ENCODE data around the gene RPLP1.

GRCh38 chr15:69499521-69500211 is 47.0 kb downstream of the RPLP1 start:
- no peak for TF ChIP-seq CTCF (IDR thresholded peaks at IDR 0.05; ENCODE audit: low read length)
- TF ChIP-seq EZH2 (IDR thresholded peaks at IDR 0.05; ENCODE audit: borderline replicate concordance, low read length), result no peak

Data from OCI-LY1 (cell line).